Nucleus accumbens (tissue), 56 donors: ENCODE data around the gene CASTOR1.
"Not testable (repeated sequence)": the region's sequence is repeated elsewhere in the genome, so short reads cannot be mapped to it uniquely, and the experiment has no call there.

Experiments used
- DNase-seq, 56 donors: peaks; one replicate each; lab custom pipeline; 2025; lab: John Stamatoyannopoulos, UW

The CASTOR1 gene

GRCh38 chr22:30289141-30289979 is at the start of gene CASTOR1:
CASTOR1 (minus strand) TSS chr22:30289505; CDS start chr22:30289497, 8 bp downstream.
- peak; percentile 62 to 99 (median 95) for DNase-seq

DNA sequence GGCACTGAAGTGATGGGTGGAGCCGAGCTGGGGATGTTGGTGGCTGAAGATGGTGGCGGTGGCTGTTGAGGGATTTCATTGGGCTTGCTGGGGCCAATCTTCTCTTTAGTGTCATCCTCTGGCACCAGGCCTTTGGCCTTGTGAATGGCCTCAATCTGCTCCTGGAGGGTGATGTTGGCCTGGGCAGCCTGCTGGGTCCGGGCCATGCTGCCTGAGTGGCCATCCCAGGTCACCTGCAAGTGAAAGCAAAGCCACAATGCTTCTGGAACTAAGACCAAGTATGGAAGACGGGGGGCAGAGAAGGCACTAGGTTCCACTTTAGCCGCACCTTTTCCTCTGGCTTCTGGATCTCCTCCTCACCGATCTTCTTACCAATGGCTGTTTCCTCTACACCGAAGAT is 49.5 kb upstream of the CASTOR1 start:
- no peak for DNase-seq

- not testable (repeated sequence) for DNase-seq
Observed at GRCh38 chr22:30338341-30338740, 49.0 kb upstream of the CASTOR1 start.

- DNase-seq: peak in 2 of 56 donors; percentile 10 to 16
Observed at GRCh38 chr22:30337461-30337778, 48.1 kb upstream of the CASTOR1 start.

- peak in 32 of 56 donors; percentile 3 to 64 (median 26) for DNase-seq
Observed at GRCh38 chr22:30336752-30337460, 47.6 kb upstream of the CASTOR1 start.

- no peak for DNase-seq
Observed at GRCh38 chr22:30335236-30335635, 45.9 kb upstream of the CASTOR1 start.

GRCh38 chr22:30334646-30335045 is 45.3 kb upstream of the CASTOR1 start:
- no peak for DNase-seq

DNA sequence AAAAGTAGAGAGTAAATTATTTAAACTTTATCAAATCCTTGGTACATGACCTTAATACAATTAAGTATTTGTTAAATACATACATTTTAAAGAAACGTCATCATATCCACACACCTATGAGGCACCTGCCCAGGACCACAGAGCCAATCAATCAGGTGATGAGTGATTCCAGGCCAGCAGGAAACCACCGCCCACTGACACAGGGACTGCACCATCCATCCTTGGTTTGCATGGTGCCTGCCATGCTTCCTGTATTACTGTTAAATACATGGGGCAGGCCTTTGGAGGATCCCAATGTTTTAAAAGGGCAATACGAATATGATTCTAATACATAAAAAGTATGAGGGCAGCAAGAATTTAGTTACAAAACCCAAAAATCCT is 44.4 kb upstream of the CASTOR1 start:
- DNase-seq: no peak

DNA sequence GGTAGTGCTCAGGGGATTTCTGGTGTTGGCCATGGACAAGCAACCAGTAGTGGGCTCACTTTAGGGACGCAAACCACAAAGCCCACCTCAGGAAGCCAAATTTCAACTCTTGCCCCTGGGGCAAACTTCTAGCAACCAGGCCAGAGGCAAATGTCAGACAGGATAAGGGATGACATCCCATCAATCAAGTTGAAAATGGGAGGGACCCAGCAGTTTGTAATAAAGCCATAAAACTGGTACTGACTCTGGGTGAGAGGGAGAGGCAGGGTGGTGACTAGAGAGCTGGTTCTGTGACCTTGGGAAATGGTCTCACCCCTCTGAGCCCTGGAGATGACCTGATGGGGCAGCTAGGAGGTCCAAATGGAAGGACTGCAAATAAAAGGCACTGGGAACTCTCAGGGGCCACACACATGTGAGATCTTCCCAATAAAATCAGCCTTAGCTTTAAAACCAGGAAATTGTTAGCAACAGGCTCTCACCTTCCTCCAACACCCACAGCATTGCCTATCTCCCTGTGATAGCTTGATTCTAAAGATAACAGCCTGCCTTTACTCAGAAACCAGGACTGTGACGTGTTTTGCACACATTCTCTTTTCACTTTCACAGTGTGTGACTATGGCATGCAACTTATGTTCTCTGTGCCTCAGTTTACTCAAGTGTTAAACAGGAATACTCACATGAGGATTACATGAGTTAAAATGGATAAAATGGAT is 43.8 kb upstream of the CASTOR1 start:
- no peak for DNase-seq

- DNase-seq: peak in 33 of 56 donors; percentile 7 to 64 (median 32)
Observed at GRCh38 chr22:30332551-30332950, 43.2 kb upstream of the CASTOR1 start.

GRCh38 chr22:30328466-30329049 is 39.3 kb upstream of the CASTOR1 start:
- DNase-seq: no peak

- no peak for DNase-seq
Observed at GRCh38 chr22:30327864-30328345, 38.6 kb upstream of the CASTOR1 start.

GRCh38 chr22:30326706-30327362 is 37.5 kb upstream of the CASTOR1 start, which contains the start of gene TBC1D10A:
TBC1D10A (minus strand) TSS chr22:30326941; CDS start chr22:30326881, 60 bp downstream.
- DNase-seq: peak in 55 of 56 donors; percentile 24 to 87 (median 72)

DNA sequence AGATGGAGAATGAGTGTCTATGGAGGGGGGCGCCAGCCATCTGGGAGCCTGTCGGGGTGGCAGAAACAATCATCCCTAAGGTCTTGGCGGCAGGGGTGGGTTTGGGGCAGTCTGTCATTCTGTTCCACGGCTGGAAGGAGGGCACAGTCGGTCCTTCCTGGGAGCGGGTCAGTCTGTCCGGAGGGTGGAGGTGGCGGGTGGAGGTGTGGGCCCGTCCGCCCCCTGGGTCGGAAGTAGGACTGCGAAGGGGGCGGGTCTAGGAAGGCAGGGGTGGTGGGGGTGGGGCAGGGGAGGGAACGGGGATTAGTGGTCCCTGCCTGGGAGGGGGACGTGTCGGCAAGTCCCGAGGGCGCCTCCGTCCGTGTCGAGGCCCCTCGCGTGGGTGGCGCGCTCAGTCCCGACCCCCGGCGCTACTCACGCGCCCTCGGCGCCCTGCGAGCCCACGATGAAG is 37.0 kb upstream of the CASTOR1 start:
- peak in 1 of 56 donors; percentile 30 for DNase-seq

DNA sequence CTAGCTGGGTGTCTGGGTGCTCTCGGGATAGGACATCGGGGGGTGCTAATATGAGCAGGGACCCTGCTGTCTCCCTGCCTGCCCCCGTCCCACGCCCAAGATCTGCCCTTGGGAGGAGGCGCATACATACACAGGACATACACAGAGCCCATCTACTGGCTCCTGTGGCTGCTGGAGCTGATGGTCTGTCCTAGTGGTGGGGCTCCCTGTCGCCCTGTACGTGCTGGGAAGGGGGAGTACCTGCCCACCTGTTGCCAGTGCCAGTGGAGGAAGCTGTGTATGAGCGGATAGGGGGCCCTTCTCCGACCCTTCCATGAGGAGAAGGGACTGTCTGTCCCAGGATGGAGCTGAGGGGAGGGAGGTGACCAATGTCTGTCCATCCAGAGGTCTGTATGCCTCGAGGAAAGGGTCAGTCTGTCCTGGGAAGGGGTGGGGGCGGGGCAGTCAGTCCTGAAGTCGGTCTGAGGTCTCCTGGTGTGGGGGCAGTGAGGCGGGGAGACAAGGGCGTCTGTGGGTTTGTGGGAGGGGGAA is 36.5 kb upstream of the CASTOR1 start:
- no peak for DNase-seq

- DNase-seq: peak in 6 of 56 donors; percentile 9 to 38 (median 18)
Observed at GRCh38 chr22:30325065-30325720, 35.9 kb upstream of the CASTOR1 start.

- DNase-seq: no peak
Observed at GRCh38 chr22:30324014-30324730, 34.9 kb upstream of the CASTOR1 start.

GRCh38 chr22:30323246-30323645 is 33.9 kb upstream of the CASTOR1 start:
- DNase-seq: no peak
